Memory B cell (primary cell): ENCODE results near the gene FARP1.
A peak's percentile ranks its signal among the peaks of the same experiment; 100 is the strongest.

ENCODE experiments used
- ATAC-seq: fragments of 150-1000 bp; cut with Tn5 transposase; 2 replicates; pipeline ENCODE4 v1.10.0; 2021; ENCODE audit warnings: low read depth, mild to moderate bottlenecking, moderate library complexity
- DNase-seq, 2 donors: peaks; one replicate each; pipeline ENCODE4 v3.0.0; 2022; ENCODE audit warnings: low spot score in 2 of 2
- H3K27ac Mint-ChIP-seq: one replicate; pipeline ENCODE4 v1.8.0; 2022; ENCODE audit warnings: mild to moderate bottlenecking, moderate library complexity, mixed read lengths
- H3K27me3 Mint-ChIP-seq: one replicate; pipeline ENCODE4 v1.8.0; 2022; ENCODE audit warnings: mixed read lengths
- H3K36me3 Mint-ChIP-seq: one replicate; pipeline ENCODE4 v1.8.0; 2022; ENCODE audit warnings: mild to moderate bottlenecking, mixed read lengths
- H3K4me1 Mint-ChIP-seq: one replicate; pipeline ENCODE4 v1.8.0; 2022; ENCODE audit warnings: mixed read lengths
- H3K4me3 Mint-ChIP-seq: one replicate; pipeline ENCODE4 v1.8.0; 2022; ENCODE audit warnings: mild to moderate bottlenecking, moderate library complexity, mixed read lengths
- H3K9me3 Mint-ChIP-seq: one replicate; pipeline ENCODE4 v1.8.0; 2022; ENCODE audit warnings: mixed read lengths

Gene FARP1

GRCh38 chr13:98451676-98452470 lies 309.0 kb downstream of the FARP1 start:
- Mint-ChIP-seq H3K9me3 (no peaks in the 10 kb centered on the region), H3K4me1 (peaks cover 9% of the 10 kb centered on the region), H3K4me3 (no peak overlapping the region), H3K27me3 (no peaks in the 10 kb centered on the region), H3K36me3 (peaks cover 25% of the 10 kb centered on the region), H3K27ac (peak overlapping the region; percentile 43)
- DNase-seq (no peak), ATAC-seq (no peak)

DNA sequence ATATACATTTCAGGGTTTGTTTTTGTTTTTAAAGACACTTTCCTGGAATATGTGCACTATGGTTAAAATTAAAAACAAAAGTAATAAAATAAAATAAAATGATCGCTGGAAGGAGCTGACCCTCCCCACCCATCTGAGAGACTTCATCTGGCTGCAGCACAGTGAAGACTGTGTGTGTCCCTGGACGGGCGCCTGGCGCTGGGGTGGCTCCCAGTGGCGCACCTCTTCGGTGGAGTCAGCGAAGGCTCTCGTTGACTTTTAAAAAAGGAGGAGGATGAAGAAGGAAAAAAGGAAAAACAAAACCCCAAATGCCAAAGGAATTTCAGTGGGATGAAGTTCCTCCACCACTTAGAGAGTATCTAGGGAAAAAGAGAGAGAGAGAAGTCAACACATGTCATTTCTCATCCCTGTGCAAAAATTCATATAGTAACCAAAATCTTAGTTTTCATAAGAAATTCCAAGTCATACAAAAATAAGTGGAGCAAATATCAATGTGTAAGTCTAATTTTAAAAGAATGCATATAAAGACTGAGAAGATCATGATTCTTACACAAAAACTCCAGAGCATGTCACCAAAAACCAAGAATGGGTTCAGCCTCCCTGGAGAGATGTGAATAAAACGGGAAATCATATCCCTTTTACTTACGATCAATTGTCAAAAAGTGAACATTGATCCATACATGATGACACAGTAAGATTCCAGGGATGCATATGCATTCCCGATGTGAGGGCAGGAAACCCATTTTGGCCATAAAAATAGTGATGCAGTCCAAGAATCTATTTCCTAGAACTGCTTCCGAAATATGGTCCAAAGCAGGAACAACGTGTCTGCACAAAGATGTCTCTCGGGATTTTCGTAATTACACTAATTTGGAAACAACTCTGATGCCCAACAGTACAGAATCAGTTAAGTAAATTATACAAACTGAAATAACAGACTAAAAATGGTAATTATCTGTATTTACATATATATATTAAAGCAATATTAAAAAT lies 310.3 kb downstream of the FARP1 start:
- peaks cover 31% of the 10 kb centered on the region for H3K36me3 Mint-ChIP-seq
- H3K4me3 Mint-ChIP-seq = no peak overlapping the region
- ATAC-seq (no peak), DNase-seq (no peak)
- no peak overlapping the region for H3K27ac Mint-ChIP-seq
- H3K27me3 Mint-ChIP-seq = no peaks in the 10 kb centered on the region
- H3K9me3 Mint-ChIP-seq = no peaks in the 10 kb centered on the region
- peaks cover 9% of the 10 kb centered on the region for H3K4me1 Mint-ChIP-seq

DNA sequence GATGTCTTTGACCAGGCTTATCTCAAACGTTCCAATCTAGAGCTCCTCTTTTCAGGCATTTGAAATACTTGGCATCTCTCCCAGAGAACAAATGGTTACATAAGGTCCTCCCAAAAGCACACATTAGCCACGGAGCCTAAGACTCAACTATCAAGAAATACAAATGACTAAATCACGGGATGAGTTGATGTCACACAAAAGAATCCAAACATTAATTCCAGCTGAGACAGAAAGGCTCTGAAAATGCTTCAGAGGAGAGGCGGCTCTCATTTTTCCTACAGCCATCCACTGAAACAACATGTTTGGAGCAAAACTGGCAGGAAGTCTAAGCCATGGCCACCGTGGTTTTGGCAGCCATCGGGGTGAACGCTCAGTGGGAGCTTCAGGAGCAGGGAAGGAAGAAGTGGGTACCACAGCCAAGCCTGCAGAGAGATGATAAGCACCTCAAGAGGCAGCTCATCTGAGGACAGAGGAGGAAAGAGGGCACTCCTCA lies 311.5 kb downstream of the FARP1 start:
- ATAC-seq (no peak), DNase-seq (no peak)
- H3K36me3 Mint-ChIP-seq = peaks cover 31% of the 10 kb centered on the region
- no peaks in the 10 kb centered on the region for H3K27me3 Mint-ChIP-seq
- no peaks in the 10 kb centered on the region for H3K4me1 Mint-ChIP-seq
- H3K27ac Mint-ChIP-seq = peak overlapping the region; percentile 24
- no peaks in the 10 kb centered on the region for H3K9me3 Mint-ChIP-seq
- no peak overlapping the region for H3K4me3 Mint-ChIP-seq

DNA sequence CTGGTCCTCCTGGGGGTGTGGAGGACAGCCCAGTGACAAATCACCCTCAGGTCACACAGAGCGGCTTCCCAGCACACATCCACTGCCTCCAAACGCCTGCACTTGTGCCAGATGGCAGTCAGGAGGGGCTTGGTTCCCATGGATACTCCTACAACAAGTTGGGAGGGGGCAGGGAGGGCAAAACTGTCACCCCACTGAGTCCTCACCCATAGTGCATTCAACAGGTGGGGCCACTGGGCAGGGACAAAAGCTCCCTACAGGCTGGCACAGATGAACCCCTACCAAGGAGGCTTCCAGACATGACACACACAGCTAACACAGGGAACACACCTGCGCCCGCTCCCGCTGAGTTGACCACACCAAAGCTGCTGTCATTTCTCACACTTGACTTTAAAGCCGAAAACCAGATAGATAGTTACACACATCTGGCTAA lies 313.5 kb downstream of the FARP1 start:
- ATAC-seq = no peak
- Mint-ChIP-seq H3K27ac (no peak overlapping the region), H3K4me3 (no peak overlapping the region), H3K36me3 (peaks cover 38% of the 10 kb centered on the region), H3K4me1 (no peaks in the 10 kb centered on the region), H3K27me3 (no peaks in the 10 kb centered on the region), H3K9me3 (no peaks in the 10 kb centered on the region)
- DNase-seq = no peak

- no peaks in the 10 kb centered on the region for H3K27me3 Mint-ChIP-seq
- no peak overlapping the region for H3K27ac Mint-ChIP-seq
- H3K4me1 Mint-ChIP-seq = no peaks in the 10 kb centered on the region
- peaks cover 34% of the 10 kb centered on the region for H3K36me3 Mint-ChIP-seq
- ATAC-seq = no peak
- no peaks in the 10 kb centered on the region for H3K9me3 Mint-ChIP-seq
- no peak for DNase-seq
- no peak overlapping the region for H3K4me3 Mint-ChIP-seq
These were observed 314.2 kb downstream of the FARP1 start for GRCh38 chr13:98457053-98457452.

- H3K27ac Mint-ChIP-seq = no peak overlapping the region
- H3K36me3 Mint-ChIP-seq = peaks cover 37% of the 10 kb centered on the region
- H3K9me3 Mint-ChIP-seq = no peaks in the 10 kb centered on the region
These were observed 315.5 kb downstream of the FARP1 start for GRCh38 chr13:98458431-98458830.

DNA sequence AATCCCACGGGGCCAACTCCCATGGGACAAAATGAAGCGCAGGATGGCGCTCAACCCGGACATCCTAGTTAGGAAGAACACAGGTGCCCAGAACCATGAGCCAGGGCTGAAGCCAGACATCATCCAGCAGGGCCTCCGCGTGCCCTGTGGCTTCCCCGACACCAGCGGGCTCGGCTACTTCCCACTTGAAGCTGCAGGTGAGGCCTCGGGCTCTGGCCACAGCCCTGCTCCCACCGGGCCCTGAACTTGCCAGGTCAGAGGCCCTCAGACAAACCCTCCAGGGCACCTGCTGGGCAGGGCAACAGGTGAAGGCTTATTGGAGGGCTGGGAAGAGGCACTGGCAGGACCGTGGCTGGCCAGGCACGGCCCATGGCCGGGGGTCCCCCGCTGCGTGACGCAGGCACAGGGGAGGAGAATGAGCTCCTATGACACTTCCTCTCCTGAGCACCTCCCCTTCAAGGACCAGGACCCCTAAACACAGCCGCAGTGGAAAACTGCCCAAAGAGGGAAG lies 316.3 kb downstream of the FARP1 start:
- peaks cover 39% of the 10 kb centered on the region for H3K36me3 Mint-ChIP-seq
- no peaks in the 10 kb centered on the region for H3K9me3 Mint-ChIP-seq
- H3K27ac Mint-ChIP-seq = peak overlapping the region; percentile 60

More at GRCh38 chr13:98458431-98458830, 315.5 kb downstream of the FARP1 start:
- no peak for DNase-seq
- no peak for ATAC-seq
- Mint-ChIP-seq H3K4me3 (no peak overlapping the region), H3K4me1 (peaks cover 7% of the 10 kb centered on the region), H3K27me3 (no peaks in the 10 kb centered on the region)

GRCh38 chr13:98459721-98460370 lies 317.0 kb downstream of the FARP1 start:
- no peak for ATAC-seq
- H3K9me3 Mint-ChIP-seq = no peaks in the 10 kb centered on the region
- H3K27ac Mint-ChIP-seq = peak overlapping the region; percentile 60
- peaks cover 7% of the 10 kb centered on the region for H3K4me1 Mint-ChIP-seq
- H3K27me3 Mint-ChIP-seq = no peaks in the 10 kb centered on the region
- no peak for DNase-seq
- peaks cover 34% of the 10 kb centered on the region for H3K36me3 Mint-ChIP-seq
- H3K4me3 Mint-ChIP-seq = no peak overlapping the region

More for the DNA sequence above, 316.3 kb downstream of the FARP1 start:
- Mint-ChIP-seq H3K27me3 (no peaks in the 10 kb centered on the region), H3K4me3 (no peak overlapping the region), H3K4me1 (peaks cover 7% of the 10 kb centered on the region)
- DNase-seq (no peak), ATAC-seq (no peak)

DNA sequence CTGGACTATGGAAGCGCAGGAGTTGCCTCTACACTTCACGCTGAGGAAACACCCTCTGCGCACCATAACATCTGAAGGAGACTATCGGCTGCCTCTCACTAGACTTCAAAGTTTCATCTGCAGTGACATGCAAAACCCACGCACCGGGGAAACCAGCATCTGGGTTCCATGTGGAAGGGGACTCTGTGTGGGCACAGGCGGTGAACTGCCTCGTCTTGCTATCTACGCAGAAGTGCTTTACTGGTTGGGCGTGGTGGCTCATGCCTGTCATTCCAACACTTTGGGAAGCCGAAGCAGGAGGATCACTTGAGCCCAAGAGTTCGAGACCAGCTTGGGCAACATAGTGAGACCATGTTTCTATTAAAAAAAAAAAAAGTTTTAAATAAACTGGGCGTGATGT lies 317.6 kb downstream of the FARP1 start:
- H3K36me3 Mint-ChIP-seq = peaks cover 37% of the 10 kb centered on the region
- ATAC-seq (no peak), DNase-seq (no peak)
- H3K9me3 Mint-ChIP-seq = no peaks in the 10 kb centered on the region
- peaks cover 7% of the 10 kb centered on the region for H3K4me1 Mint-ChIP-seq
- no peaks in the 10 kb centered on the region for H3K27me3 Mint-ChIP-seq
- no peak overlapping the region for H3K4me3 Mint-ChIP-seq
- no peak overlapping the region for H3K27ac Mint-ChIP-seq

DNA sequence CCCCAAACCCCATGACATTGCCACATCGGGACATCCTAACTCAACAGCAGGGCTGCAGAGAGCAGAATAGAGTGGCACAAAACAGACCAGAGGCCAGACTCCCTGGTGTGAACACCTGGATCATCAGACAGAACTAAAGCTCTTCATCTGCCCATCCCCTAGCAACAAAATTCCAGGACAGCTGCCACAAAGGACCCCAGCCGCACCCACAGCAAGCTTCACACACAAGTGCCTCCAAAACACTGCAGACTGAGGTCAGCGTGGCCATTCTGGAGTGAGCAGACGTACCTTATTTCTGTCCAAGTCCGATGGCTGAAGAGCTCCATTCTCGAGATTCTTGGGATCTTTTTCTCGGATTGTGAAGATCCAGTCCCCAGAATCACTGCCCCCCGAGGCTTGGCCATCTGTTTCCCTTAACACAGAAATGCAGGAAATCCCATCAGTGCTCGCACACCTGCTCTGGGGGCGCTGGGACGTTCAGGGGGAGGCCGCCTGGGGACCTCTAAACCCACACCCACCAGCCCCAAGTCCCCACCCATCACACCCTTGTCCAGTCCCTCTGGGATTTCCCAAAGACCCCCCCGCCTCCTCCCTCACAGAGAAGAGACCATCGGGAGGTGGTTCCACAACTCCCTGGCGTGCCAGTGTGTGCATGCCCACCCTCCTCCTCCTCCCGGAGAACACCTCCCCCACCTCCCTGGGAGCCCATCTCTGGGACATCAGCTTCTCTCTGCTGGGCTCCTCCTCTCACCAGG lies 318.8 kb downstream of the FARP1 start:
- H3K27me3 Mint-ChIP-seq = no peaks in the 10 kb centered on the region
- peak overlapping the region; percentile 74 for H3K27ac Mint-ChIP-seq
- H3K4me3 Mint-ChIP-seq = no peak overlapping the region
- DNase-seq = no peak
- peaks cover 35% of the 10 kb centered on the region for H3K36me3 Mint-ChIP-seq
- H3K4me1 Mint-ChIP-seq = peaks cover 7% of the 10 kb centered on the region
- no peaks in the 10 kb centered on the region for H3K9me3 Mint-ChIP-seq
- no peak for ATAC-seq

- Mint-ChIP-seq H3K4me1 (peaks cover 7% of the 10 kb centered on the region), H3K27ac (peak overlapping the region; percentile 74), H3K36me3 (peaks cover 33% of the 10 kb centered on the region), H3K9me3 (no peaks in the 10 kb centered on the region), H3K4me3 (no peak overlapping the region), H3K27me3 (no peaks in the 10 kb centered on the region)
- no peak for ATAC-seq
- no peak for DNase-seq
These were observed 319.5 kb downstream of the FARP1 start for GRCh38 chr13:98462241-98462882.

DNA sequence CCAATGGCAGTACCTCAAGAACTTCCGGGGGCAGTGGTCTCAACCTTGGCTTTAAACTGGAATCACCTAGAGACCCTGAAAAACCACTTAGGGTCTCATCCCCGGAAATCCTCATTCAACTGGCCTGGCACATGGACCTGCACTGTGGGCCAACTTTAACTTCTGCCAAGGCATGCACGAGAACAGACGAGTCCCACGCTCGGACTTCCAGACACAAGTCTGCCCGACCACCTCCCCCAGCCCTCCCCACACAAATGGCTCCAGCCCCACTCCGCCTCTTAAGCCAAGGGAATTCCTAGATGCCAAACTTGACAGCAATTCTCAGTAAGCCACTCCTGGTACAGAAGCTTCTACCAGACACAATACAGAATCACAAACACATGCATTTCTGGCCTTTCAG lies 320.1 kb downstream of the FARP1 start:
- Mint-ChIP-seq H3K4me3 (no peak overlapping the region), H3K27me3 (no peaks in the 10 kb centered on the region), H3K27ac (peak overlapping the region; percentile 22), H3K9me3 (no peaks in the 10 kb centered on the region), H3K4me1 (peaks cover 7% of the 10 kb centered on the region), H3K36me3 (peaks cover 31% of the 10 kb centered on the region)
- ATAC-seq (no peak), DNase-seq (no peak)
